Smooth muscle cell of trachea (primary cell): Measurements from ENCODE around the gene FRAT2. TPM values are rescaled to one million over a fixed set of nuclear protein-coding genes. Genes with fewer than 3 reads are reported as not detected.

Source experiments
- total RNA-seq: library from RNA; depleted of rRNA; stranded (reverse); fragments of >200 nt; gene quantifications from 2 replicates; pipeline ENCODE4 v1.2.1, GENCODE V29; 2014

FRAT2 gene, protein sequence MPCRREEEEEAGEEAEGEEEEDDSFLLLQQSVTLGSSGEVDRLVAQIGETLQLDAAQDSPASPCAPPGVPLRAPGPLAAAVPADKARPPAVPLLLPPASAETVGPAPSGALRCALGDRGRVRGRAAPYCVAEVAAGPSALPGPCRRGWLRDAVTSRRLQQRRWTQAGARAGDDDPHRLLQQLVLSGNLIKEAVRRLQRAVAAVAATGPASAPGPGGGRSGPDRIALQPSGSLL
- total RNA-seq: 4.2 and 5.8 TPM in 2 replicates

DNA sequence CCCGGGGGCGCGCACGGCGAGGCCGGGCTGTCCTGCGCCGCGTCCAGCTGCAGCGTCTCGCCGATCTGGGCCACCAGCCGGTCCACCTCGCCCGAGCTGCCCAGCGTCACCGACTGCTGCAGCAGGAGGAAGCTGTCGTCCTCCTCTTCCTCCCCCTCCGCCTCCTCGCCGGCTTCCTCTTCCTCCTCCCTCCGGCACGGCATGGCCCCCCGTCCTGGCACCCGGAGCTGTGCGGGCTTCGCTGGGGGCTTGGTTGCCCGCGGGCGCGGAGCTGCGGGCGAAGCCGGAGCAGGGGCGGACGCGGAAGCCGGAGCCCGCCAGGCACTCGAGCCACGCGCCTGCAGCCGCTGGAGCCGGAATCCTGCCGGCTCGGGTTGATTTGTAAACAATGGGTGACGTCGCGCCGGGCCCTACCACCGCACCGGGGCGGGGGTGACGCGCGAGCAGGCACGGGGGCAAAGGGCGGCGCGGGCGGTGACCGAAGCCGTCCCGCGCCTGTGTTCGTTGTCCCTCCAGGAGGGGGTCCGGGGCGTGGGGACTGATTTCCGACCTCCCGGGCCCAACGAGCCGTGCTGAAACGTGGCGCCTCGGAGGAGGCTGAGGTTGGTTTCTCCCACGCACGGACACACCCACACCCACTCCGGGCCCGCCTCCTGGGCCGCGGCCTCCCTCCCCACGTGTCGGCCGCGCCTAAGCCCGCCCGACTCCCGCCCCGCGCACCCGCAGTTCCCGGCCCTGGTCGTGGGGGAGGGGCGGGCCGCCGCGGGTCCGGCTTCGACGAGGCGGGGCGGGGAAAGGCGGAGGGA, at the start of gene FRAT2:
FRAT2 (minus strand) TSS at position 360 of the 806 bp plus-strand sequence; CDS start at position 203, 157 bp downstream.

DNA sequence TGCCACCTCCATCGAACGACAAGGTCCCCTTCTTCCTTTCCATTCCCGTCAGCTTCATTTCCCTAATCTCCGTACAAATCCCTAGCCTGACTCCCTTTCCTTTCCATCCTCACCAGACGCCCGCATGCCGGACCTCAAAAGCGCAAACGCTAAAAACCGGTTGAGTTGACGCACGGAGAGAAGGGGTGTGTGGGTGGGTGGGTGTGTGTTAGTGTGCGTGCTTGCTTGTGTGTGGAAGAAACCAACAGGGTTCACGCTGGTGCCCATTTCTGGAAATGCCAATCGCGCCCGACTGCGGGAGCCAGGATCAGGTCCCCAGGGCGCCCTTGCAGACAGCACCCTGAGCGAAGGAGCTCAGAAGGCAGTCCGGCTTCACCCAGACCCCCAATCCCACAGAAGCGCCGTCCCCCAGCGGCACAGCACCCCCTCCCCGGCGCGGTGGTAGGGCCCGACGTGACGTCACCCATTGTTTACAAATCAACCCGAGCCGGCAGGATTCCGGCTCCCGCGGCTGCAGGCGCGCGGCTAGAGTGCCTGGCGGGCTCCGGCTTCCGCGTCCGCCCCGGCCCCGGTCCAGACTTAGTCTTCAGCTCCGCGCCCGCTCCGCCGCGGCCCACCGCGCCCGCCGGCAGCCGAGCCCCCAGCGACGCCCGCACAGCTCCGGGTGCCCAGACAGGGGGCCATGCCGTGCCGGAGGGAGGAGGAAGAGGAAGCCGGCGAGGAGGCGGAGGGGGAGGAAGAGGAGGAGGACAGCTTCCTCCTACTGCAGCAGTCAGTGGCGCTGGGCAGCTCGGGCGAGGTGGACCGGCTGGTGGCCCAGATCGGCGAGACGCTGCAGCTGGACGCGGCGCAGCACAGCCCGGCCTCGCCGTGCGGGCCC, 15.5 kb downstream of the FRAT2 start, which contains the start of gene FRAT1:
FRAT1 (plus strand) TSS at position 500 of the 880 bp plus-strand sequence; CDS start at position 683, 183 bp downstream.

DNA sequence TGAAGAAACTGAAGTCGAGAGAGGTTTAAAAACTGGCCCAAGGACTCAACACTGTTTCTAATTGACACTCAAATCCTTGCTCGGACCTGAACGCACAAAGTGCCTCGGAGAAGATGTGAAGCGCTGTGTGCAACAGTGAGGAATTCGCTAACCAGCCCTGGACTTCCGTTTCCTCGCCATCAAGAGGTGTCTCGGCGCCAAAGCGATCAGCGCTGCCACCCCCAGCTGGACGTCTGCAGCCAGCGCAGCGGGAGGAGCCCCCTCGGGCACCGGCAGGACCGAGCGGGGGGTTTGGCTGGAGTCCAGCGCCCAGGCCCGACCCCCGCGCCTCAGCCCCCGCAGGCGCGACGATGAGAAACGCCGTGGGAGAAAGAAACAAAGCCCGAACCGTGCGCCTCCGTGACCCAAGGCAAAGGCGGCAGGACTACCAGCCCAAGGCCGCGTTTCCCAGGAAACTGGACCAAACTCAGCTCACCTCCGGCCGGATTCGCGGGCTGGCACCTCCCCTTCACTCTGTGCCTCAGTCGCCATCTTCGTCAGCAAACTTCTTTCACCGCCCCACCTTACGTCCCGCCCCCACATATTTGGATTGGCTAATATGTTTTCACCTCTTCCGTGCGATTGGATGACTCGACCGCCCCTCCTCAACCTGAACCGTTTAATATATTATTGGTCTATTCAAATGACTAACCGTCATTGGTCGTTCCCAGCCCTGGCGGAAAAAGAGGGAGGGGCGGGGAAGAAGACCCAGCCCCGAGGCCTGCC, 42.2 kb downstream of the FRAT2 start, which contains the start of gene ARHGAP19:
ARHGAP19 (minus strand) TSS at position 541 of the 765 bp plus-strand sequence; CDS start at position 531, 10 bp downstream.

Other genes starting within 250 kb of the FRAT2 start
- gene SLIT1, start 148.8 kb downstream of the FRAT2 start, total RNA-seq: under 0.01 and 0.17 TPM in 2 replicates
- 3.5 and 11.5 TPM in 2 replicates for gene ARHGAP19, start 42.1 kb downstream of the FRAT2 start, total RNA-seq
- 3.3 and 3.8 TPM in 2 replicates for gene FRAT1, start 15.5 kb downstream of the FRAT2 start, total RNA-seq
- gene RRP12, start 66.6 kb upstream of the FRAT2 start, total RNA-seq: 11.8 and 17.9 TPM in 2 replicates
- 450 and 544 TPM in 2 replicates for gene PGAM1, start 91.5 kb upstream of the FRAT2 start, total RNA-seq
- gene EXOSC1, start 111.3 kb upstream of the FRAT2 start, total RNA-seq: 40.2 and 41.9 TPM in 2 replicates
- gene ZDHHC16, start 111.4 kb upstream of the FRAT2 start, total RNA-seq: 42.6 and 59.0 TPM in 2 replicates
- 87.3 and 97.9 TPM in 2 replicates for gene MMS19, start 163.7 kb upstream of the FRAT2 start, total RNA-seq
- gene UBTD1, start 164.2 kb upstream of the FRAT2 start, total RNA-seq: 17.2 and 36.2 TPM in 2 replicates
- 0.50 and 2.3 TPM in 2 replicates for gene ANKRD2, start 238.1 kb upstream of the FRAT2 start, total RNA-seq
- 1.3 and 3.3 TPM in 2 replicates for gene HOGA1, start 249.7 kb upstream of the FRAT2 start, total RNA-seq